Activated CD4-positive, alpha-beta T cell treated with anti-CD3 and anti-CD28 coated beads, Interleukin-2, amount 50 U/mL, for 1 hour (primary cell): Measurements from ENCODE around the gene GPR148.

Source experiments
- DNase-seq: peaks from one replicate; pipeline ENCODE4 v3.0.0-alpha.2; 2020

GPR148 gene

GRCh38 chr2:130778781-130779180 is 49.9 kb downstream of the GPR148 start:
- no peak for DNase-seq
